H7 (cell line): Measurements from ENCODE around the gene RPL29. TPM values are rescaled to one million over a fixed set of nuclear protein-coding genes. Genes with fewer than 3 reads are reported as not detected.
A peak's percentile ranks its signal among the peaks of the same experiment; 100 is the strongest.
"Not testable (repeated sequence)": the region's sequence is repeated elsewhere in the genome, so short reads cannot be mapped to it uniquely, and the experiment has no call there.

Experiments
- DNase-seq: peaks from one replicate; pipeline ENCODE4 v3.0.0; 2012
- H3K27me3 ChIP-seq: 2 replicates; pipeline ENCODE4 v1.6.0; 2011; ENCODE audit warnings: mild to moderate bottlenecking, low read length; ENCODE audit not compliant: control insufficient read depth, insufficient read depth
- H3K36me3 ChIP-seq: replicated peaks from 2 replicates; pipeline ENCODE4 v1.5.1; 2011; ENCODE audit warnings: low read length; ENCODE audit not compliant: control insufficient read depth, insufficient read depth
- H3K4me3 ChIP-seq: 2 replicates; pipeline ENCODE4 v1.5.1; 2011; ENCODE audit warnings: low read depth, mild to moderate bottlenecking, control low read depth, low read length, moderate library complexity; ENCODE audit not compliant: insufficient read depth
- total RNA-seq: library from RNA; depleted of rRNA; stranded (reverse); fragments of >200 nt; shearing (Covaris generic); gene quantifications from 2 replicates; pipeline ENCODE4 v1.2.3, GENCODE V29; 2014

Gene RPL29
- total RNA-seq, 1 experiment from 2014 or later: 1,001 TPM

DNA sequence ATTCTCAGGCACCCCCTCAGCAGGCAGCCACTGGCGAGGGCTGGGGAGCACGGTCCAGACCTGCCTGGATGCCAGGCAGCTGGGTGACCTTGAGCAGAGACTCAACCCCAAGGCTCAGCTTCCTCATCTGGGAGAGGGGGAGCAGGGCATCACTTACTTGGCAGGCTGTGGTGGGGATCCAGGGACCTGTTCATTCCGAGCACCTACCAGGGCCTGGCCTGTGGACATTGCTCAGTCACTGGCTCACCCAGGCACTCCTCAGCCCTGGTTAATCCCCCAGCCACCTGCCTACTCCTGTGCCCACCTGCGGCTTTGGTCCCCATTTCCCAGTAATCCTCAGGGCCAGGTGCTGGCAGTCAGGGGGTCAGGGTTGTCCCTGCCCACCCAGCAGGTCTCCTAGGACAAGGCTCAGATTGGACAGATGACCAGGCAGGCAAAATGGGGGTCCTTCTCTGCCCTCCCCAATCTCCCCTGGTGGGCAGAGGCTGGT, 9.3 kb upstream of the RPL29 start:
- H3K4me3 ChIP-seq: no peak overlapping the region
- no peaks in the 10 kb centered on the region for H3K27me3 ChIP-seq
- DNase-seq: no peak
- H3K36me3 ChIP-seq: no peaks in the 10 kb centered on the region

DNA sequence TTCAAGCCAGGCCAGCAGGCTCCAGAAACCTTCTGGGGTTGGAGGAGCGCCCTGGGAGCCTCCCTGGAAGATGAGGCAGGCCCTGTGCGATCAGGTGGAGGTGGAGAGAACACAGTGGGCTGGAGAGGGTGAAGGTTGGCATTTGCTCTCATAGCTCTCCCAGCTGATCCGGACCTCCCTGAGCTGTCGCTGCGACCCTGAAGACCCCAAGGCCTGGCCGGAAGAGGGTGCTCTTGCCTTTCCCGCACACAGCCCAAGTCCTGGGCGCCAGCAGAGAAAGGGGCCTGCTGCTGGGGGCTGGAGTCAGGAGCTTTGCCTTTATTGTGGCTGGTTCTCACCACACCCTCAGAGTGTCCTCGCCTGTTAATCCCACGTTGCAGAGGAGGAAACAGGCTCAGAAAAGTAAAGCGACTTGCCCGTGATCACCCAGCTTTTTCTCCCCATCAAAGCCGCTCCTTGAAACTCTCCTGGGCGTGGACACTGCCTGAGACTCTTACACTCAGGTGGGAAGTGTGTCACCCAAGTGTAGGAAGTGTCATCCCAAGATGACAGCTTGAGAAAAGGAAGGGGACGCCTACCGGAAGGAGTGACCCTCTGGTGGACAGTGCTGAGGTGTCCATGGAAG, 8.6 kb upstream of the RPL29 start:
- no peaks in the 10 kb centered on the region for H3K27me3 ChIP-seq
- no peak overlapping the region for H3K4me3 ChIP-seq
- no peaks in the 10 kb centered on the region for H3K36me3 ChIP-seq
- peak; percentile 90 for DNase-seq

DNA sequence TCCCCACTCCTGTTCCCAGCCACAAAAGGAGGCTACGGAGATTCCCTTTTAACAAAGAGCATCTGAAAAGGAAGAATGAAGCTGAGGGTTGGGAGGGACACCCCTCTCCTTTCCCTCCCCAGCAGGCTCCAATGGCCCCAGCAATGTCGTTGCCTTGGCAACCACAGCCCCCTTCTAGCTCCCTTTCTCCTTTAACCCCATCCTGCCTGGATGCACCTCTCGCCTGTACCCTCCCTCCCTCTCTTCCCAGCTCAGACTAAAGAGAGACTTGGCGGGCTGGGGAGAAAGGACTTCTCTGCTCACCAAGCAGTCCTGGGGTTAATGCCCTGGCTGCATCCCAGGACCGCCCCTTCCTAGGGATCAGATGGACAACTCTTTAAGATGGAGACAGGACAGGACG, 7.1 kb upstream of the RPL29 start:
- Histone ChIP-seq H3K36me3 (no peaks in the 10 kb centered on the region), H3K4me3 (no peak overlapping the region), H3K27me3 (no peaks in the 10 kb centered on the region)
- peak; percentile 79 for DNase-seq

DNA sequence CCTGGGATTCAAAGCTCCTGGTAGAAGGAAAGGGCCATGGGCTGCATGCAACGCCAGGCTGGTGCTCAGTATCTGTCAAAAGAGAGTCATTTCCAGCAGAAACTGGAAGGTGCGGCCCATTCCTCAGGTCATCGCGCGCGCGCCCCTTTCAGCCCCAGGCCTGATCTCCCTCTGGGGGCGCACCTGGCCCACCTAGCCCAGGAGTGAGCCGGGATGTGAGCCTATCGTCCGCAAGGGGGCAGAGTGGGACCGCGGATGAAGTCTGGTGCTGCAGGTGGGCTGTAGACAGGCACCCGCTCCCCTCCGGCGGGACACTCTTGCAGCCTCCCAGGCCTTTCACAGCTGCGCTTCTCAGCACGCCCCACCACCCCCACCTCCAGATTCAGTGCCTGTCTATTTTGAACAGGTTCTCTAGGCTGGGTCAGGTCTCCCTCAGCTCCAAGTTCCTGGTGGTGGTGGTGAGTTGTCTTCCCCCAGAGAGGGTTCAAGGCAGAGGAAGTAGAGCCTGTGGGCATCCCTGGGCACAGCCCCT, 5.8 kb upstream of the RPL29 start:
- no peaks in the 10 kb centered on the region for H3K36me3 ChIP-seq
- H3K27me3 ChIP-seq: no peaks in the 10 kb centered on the region
- no peak overlapping the region for H3K4me3 ChIP-seq
- peak; percentile 98 for DNase-seq

DNA sequence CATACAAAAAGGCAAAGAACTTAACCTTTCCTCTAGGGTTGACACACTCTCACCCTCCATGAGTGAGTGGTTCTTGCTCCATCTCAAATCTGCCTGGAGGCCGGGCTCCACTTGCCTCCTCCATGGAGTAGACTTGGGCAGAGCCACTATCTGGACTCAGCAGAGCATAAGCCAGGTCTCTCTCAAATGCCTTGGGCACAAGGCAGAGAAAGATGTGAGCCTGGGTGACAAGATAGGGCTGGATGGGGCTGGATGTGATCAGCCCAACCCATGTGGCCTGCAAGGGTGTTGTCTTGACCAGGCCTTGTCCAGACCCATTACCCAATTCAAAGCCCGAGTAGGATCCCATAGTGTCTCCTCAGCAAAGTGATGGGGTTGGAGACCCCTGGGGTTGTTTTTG, 4.2 kb upstream of the RPL29 start:
- H3K27me3 ChIP-seq: no peaks in the 10 kb centered on the region
- peaks cover 2% of the 10 kb centered on the region for H3K36me3 ChIP-seq
- no peak for DNase-seq
- H3K4me3 ChIP-seq: no peak overlapping the region

DNA sequence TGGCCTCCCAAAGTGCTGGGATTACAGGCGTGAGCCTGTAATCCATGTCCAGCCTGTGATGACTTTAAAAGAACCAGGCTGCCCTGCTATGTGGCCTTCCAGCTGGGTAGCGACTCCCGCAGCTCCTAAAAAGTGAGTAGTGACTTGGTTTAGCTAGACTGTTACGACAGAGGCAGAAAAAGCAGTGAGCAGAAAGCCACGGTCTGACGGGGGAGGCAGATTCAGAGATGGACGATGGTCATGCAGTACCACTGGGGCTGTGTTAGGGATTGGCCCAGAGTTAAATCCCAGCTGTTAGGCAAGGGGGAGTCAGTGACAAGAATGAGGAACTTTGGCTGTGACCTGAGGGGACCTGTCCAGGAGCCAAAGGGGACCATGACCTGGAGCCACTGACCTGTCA, 3.1 kb upstream of the RPL29 start:
- no peak for DNase-seq
- Histone ChIP-seq H3K27me3 (no peaks in the 10 kb centered on the region), H3K36me3 (peaks cover 11% of the 10 kb centered on the region), H3K4me3 (no peak overlapping the region)

DNA sequence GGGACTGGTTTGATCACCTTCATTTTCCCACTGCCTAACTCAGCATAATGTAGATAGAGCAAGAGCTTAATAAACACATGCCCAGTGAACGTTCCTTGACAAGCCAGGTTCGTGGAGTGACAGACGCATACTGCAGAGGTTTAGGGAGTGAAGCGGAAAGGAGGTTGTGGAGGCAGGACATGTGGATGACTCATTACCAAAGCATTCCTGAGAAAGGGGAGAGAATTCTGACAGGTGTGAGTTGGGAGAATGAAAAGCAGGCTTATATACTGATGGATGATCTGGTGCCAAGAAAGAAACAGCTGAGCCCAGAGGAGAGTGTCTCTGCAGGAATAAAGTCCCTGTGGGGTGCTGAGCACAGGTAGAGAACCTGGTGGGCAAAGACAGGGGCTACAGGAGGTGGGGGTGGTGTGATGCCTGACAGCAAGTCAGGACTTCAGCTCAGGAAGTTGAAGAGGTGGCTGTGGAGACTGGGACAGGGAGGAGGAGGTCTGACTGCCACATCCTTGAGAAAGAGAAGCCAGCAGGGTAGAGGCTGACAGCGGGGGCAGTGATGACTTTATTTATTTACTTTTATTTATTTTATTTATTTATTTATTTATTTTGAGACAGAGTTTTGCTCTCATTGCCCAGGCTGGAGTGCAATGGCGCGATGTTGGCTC, 2.4 kb upstream of the RPL29 start:
- Histone ChIP-seq H3K4me3 (no peak overlapping the region), H3K36me3 (peaks cover 13% of the 10 kb centered on the region), H3K27me3 (no peaks in the 10 kb centered on the region)
- DNase-seq: no peak

DNA sequence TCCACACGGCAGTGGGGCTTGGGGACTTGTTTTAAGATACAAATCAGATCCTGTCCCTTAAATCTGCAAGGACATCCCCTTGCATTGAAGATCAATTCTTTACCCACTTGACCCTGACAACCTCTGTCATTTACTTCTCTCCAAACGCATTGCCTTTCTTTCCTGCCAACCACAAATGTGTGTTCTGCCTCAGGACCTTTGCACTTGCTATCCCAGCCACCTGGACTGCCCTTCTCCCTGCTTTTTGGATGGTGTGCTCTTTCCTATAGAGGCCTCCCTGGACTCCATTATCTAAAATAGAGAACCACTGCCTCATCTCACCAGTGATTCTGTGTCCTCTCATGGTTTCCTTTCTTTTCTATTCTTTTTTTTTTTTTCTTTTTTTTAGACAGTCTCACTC, 1.5 kb upstream of the RPL29 start:
- Histone ChIP-seq H3K27me3 (no peaks in the 10 kb centered on the region), H3K36me3 (peaks cover 13% of the 10 kb centered on the region), H3K4me3 (no peak overlapping the region)
- DNase-seq: no peak

DNA sequence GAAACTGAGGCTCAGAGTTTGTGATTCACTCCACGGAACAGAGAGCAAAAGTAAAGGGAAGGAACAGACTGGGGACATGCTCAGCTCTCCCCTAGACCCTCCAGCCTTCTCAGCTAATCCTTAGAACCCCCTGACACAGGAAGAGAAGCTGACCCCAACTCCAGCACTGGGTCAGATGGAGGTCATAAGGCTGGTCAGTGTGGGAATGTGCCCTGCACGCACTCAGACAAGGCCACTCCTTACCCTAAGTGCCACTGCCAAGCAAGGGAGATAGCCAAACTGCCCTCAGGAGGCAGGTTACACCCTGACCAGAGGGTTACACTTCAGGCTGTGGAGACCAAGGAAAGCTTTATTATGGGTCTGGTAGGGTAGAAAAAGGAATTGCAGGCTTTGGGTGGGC, 1.2 kb downstream of the RPL29 start:
- Histone ChIP-seq H3K4me3 (peak overlapping the region; percentile 80), H3K36me3 (peaks cover 13% of the 10 kb centered on the region), H3K27me3 (no peaks in the 10 kb centered on the region)
- no peak for DNase-seq

DNA sequence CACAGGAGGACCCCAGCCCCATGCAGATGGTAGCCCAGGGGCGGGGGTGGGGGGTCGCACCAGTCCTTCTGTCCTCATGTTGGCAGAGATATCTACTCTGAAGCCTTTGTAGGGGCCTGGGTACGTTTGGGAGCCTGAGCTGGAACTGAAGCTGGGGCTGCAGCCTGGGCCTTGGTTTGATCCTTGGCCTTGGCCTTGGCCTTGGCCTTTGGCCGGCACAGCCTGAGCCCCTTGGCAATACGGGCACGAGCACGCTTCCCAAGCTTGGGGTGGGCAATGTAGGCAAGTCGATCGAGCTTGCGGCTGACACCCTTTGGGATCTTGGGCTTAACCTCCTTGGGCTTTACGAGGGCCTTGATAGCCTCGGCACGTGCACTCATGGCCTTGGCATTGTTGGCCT, 2.0 kb downstream of the RPL29 start:
- DNase-seq, H3K27me3 ChIP-seq, H3K4me3 ChIP-seq: not testable (repeated sequence)
- H3K36me3 ChIP-seq: peaks cover 15% of the 10 kb centered on the region

DNA sequence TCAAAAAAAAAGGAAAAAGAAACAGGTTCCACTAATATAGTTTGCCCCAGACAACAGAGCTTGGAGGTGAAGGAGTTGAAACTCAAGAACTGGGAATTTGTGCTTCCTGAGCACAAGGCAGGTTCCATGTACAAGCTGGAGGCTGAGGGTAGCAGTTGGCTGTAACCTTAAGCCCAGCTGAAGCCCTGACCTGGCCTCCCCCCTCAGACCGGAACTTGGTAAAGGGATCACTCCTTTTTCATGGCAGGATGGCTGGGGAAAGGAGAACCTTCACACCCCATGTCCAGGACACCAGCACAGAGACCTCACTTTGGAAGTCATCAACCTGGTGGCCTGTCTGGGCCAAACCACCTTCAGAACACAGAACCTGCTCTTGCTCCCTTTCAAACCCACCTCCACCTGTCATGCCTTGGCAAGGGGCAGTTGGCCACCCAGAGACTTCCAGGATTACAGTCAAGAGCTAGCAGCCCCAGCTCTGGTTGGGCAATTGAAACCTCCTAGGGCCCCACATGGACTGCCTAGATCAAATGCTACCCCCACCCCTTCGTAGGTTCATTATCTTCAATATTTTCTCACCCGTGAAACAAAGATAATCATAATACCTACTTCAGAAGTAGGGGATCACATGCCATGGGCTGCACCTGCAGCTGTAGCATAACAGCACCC, 3.5 kb downstream of the RPL29 start:
- no peaks in the 10 kb centered on the region for H3K27me3 ChIP-seq
- H3K36me3 ChIP-seq: peaks cover 15% of the 10 kb centered on the region
- DNase-seq: peak; percentile 41
- H3K4me3 ChIP-seq: no peak overlapping the region

DNA sequence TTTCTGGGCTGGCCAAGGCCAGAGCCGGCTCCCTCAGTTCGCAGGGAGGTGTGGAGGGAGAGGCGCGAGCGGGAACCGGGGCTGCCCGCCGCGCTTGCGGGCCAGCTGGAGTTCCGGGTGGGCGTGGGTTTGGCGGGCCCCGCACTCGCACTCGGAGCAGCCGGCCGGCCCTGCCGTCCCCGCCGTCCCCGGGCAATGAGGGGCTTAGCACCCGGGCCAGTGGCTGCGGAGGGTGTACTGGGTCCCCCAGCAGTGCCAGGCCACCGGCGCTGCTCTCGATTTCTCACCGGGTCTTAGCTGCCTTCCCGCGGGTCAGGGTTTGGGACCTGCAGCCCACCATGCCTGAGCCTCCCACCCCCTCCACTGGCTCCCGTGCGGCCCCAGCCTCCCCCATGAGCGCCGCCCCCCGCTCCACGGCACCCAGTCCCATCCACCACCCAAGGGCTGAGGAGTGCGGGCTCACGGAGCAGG, 5.2 kb downstream of the RPL29 start:
- peak; percentile 48 for DNase-seq
- not testable (repeated sequence) for H3K27me3 ChIP-seq, H3K4me3 ChIP-seq
- peaks cover 15% of the 10 kb centered on the region for H3K36me3 ChIP-seq

DNA sequence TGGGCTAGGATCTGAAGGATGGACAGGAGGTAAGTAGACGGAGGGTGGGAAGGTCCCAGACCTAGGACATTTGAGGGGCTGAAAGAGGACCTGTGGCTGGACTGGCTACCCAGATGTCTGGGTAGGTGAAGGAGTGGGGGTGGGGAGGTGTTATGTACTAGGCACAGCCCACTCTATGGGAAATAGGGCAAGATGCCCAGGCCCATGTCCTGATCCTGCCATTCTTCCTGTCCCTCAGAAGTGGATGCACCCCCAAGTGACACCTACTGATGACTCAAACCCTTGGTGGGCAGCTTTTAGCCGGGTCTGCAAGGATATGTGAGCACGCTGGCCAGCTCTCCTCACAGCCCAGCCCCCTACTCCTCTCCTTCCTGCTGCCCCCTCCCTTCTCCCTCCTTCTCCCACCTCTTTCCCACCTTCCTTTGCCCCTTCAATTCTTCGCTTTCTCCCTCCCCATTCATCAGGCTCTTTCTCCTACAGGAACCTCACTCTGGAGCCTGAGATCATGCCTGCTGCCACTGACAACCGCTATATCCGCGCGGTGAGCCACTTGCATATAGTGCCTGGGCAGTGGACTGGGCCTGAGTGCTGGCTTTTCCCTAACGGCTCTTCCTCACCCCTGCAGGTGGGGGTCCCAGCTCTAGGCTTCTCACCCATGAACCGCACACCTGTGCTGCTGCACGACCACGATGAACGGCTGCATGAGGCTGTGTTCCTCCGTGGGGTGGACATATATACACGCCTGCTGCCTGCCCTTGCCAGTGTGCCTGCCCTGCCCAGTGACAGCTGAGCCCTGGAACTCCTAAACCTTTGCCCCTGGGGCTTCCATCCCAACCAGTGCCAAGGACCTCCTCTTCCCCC, 7.2 kb downstream of the RPL29 start:
- Histone ChIP-seq H3K4me3 (no peak overlapping the region), H3K27me3 (no peaks in the 10 kb centered on the region), H3K36me3 (peaks cover 4% of the 10 kb centered on the region)
- peak; percentile 47 for DNase-seq

DNA sequence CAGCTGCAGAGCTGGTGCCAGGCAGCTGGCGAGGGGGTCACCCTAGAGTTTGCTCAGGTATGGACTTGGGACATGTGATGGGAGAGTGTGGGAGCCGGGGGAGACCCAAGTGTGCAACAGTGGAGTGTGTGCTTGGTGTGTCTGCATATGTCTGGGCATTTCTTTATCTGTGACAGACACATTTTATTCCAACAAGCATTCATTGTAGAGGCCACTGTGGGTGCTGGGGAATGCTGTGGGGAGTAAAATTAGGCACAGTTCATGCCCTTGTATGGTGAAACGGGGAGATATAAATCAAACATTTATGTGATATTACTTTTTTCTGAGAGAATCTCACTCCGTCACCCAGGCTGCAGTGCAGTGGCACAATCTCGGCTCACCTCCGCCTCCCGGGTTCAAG, 8.1 kb downstream of the RPL29 start:
- DNase-seq: no peak
- no peaks in the 10 kb centered on the region for H3K27me3 ChIP-seq
- peaks cover 2% of the 10 kb centered on the region for H3K36me3 ChIP-seq
- no peak overlapping the region for H3K4me3 ChIP-seq
